GM18858 (cell line): ENCODE data around the gene APOE.
"Not testable (repeated sequence)": the region's sequence is repeated elsewhere in the genome, so short reads cannot be mapped to it uniquely, and the experiment has no call there.

Experiments
- ATAC-seq: cut with Tn5 transposase; IDR thresholded peaks from one replicate; pipeline ENCODE4 v1.9.1; 2021; ENCODE audit not compliant: unreplicated experiment

APOE gene

DNA sequence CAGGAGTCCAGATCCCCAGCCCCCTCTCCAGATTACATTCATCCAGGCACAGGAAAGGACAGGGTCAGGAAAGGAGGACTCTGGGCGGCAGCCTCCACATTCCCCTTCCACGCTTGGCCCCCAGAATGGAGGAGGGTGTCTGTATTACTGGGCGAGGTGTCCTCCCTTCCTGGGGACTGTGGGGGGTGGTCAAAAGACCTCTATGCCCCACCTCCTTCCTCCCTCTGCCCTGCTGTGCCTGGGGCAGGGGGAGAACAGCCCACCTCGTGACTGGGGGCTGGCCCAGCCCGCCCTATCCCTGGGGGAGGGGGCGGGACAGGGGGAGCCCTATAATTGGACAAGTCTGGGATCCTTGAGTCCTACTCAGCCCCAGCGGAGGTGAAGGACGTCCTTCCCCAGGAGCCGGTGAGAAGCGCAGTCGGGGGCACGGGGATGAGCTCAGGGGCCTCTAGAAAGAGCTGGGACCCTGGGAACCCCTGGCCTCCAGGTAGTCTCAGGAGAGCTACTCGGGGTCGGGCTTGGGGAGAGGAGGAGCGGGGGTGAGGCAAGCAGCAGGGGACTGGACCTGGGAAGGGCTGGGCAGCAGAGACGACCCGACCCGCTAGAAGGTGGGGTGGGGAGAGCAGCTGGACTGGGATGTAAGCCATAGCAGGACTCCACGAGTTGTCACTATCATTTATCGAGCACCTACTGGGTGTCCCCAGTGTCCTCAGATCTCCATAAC, at the start of gene APOE:
Gene APOE (plus strand): TSS at position 360 of the 724 bp plus-strand sequence. CDS start 829 bp downstream, outside the sequence.
- ATAC-seq = no peak

DNA sequence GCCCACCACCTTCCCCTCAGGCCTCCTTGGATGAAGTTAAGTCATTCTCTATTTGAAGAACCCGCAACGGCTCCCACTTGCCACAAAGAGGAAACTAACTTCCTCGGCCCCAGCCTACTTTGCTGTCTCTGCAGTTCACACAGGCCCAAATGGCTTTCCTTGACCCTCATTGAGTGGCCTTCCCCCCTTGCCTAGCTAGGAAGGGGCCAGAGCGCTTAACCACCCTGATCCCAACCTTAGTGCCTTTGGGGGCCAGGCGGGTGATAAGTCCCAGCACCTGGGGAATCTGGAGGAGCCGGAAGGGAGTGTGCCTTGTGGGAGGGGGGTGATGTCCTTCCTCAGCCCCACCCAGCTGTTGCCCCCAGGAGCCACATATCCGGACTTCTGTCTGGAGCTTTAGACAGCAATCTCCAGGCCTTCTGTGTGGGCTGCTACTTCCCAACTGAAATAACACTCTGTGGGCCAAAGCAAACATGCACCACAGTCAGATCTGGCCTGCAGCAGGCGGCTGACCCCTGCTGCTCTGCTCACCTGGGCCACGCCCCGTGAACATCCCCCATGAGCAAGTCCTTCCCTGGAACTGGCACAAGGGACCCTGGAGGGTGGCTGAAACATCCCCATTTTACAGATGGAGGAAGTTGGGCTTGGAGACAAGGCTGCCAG, 49.0 kb upstream of the APOE start:
- no peak for ATAC-seq

DNA sequence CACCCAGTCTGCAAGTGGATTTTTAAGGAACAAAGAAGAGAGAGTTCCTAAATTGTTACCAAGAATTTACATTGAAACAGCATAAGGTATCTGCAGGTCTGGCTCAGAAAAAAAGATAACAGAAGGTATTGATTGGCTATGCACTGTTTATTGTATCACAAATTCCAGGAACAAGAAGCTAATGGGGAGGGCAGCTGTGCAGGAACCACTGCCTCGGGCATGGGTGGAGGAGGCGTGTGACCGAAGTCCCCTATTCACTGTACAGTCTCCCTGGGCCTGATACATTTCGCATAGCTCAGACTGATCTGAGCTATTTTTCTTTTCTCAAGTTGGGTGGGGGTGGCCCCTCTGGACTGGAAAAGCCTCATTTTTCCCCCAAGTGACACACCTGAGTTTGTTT, 47.8 kb upstream of the APOE start:
- no peak for ATAC-seq

DNA sequence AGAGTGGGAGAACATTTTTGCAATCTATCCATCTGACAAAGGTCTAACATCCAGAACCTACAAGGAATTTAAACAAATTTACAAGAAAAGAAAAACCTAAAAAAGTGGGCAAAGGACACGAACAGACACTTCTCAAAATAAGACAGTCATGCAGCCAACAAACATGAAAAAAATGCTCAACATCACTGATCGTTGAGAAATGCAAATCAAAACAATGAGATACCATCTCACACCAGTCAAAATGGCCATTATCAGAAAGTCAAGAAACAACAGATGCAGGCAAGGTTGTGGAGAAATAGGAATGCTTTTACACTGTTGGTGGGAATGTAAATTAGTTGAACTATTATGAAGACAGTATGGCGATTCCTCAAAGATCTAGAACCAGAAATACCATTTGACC, 44.0 kb upstream of the APOE start:
- ATAC-seq = not testable (repeated sequence)

DNA sequence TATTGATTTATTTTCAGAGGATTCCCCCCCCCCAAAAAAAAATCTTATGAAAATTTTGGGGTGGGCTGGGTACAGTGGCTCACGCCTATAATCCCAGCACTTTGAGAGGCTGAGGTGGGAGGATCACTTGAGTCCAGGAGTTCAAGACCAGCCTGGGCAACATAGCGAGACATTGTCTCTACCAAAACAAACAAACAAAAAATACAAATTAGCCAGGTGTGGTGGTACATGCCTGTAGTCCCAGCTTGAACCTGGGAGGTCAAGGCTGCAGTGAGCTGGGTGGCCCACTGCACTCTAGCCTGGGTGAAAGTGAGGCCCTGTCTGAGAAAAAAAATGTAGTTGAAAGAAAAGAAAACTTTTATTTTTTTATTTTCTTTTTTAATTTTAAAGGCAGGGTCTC, 41.6 kb upstream of the APOE start:
- no peak for ATAC-seq

DNA sequence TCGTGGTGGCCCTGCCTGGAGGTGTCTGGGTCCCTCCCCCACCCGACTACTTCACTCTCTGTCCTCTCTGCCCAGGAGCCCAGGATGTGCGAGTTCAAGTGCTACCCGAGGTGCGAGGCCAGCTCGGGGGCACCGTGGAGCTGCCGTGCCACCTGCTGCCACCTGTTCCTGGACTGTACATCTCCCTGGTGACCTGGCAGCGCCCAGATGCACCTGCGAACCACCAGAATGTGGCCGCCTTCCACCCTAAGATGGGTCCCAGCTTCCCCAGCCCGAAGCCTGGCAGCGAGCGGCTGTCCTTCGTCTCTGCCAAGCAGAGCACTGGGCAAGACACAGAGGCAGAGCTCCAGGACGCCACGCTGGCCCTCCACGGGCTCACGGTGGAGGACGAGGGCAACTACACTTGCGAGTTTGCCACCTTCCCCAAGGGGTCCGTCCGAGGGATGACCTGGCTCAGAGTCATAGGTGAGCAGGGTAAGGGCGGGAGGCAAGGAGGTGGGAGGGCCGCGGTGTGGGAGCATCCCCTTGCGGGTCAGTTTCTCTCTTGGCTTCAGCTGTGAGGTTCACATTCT, 40.3 kb upstream of the APOE start:
- ATAC-seq = no peak

DNA sequence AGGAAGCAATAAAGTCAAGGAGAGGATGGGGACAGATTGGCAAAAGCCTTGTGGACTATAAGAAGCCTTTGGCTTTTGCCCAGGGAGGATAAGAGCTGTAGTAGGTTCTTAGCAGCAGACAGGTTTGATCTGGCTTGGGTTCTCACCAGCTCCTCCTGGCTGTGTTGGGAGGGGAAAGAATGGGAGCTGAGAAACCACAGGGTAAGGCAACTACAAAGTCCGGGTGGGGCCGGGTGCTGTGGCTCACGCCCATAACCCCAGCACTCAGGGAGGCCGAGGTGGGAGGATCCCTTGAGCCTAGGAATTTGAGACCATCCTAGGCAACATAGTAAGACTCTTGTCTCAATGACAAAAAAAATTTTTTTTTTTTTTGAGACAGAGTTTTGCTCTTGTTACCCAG, 38.9 kb upstream of the APOE start:
- ATAC-seq = no peak

DNA sequence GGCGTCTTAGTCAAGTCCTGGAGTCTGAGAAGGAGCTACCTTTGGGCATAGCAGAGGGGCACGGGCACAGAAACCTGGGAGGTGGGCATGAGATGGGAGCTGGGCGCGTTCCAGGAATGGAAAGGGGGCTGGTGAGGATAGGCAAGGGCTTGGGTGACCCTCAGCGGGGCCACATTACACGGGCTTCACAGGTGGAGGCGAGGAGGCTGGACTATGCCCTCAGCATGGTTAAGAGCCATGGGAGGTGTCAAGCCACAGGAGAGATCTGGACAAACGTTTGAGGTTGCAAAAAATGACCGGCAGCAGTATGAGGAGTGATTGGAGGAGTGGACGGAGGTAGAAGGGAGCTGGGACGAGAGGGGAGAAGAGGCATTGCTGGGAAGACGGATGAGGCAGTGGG, 38.0 kb upstream of the APOE start:
- ATAC-seq = no peak

DNA sequence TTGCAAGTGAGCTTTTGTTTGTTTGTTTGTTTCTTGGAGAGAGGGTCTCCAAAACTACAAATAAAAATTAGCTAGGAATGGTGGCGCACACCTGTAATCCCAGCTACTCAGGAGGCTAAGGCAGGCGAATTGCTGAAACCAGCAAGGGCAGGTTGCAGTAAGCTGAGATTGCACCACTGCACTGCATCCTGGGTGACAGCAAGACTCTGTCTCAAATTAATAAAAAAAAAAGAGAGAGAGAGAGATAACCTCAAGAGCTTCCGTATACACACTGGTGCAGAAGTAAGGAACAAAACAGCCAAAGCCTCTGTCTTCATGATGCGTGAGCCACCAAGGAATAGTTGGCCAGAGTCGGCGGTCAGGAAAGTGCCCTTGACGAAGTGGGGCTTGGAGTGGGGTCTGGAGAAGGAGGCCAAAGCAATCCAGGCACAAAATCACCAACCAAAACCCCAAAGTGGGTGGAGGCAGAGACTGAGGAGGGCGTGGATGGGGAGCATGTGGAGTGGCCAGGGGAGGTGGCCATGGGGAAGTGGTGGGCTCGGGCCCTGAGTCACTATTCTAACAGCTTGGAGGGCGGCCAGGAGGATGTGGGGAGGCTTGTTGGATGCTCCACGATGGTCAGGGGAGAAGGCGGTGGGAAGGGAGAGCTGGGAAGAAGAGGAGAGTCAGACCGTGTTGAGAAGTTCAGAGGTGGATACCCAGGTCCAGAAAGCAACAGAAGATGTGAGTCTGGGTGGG, 35.7 kb upstream of the APOE start:
- no peak for ATAC-seq

DNA sequence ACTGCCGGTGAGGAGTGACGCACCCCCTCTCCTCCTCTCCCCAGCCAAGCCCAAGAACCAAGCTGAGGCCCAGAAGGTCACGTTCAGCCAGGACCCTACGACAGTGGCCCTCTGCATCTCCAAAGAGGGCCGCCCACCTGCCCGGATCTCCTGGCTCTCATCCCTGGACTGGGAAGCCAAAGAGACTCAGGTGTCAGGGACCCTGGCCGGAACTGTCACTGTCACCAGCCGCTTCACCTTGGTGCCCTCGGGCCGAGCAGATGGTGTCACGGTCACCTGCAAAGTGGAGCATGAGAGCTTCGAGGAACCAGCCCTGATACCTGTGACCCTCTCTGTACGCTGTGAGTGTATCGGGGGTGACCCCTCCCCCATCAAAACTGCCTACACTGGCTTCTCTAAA, 33.8 kb upstream of the APOE start:
- ATAC-seq = no peak

DNA sequence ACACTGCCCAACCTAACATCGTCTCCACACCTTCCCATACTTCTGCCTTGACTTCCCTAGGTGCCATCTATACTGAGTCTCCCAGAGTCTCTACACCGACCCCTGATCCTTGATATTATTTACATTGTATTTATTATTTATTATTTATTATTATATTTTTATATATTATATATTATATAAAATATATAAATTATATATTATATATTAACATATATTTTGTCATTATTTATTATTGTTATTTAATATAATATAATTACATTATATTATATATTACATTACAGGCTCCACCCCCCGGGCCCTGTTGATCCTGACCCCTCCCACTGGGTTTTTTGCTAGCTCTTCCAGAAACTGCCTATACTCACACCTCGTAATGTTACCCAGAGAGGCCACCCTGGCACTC, 32.9 kb upstream of the APOE start:
- no peak for ATAC-seq

DNA sequence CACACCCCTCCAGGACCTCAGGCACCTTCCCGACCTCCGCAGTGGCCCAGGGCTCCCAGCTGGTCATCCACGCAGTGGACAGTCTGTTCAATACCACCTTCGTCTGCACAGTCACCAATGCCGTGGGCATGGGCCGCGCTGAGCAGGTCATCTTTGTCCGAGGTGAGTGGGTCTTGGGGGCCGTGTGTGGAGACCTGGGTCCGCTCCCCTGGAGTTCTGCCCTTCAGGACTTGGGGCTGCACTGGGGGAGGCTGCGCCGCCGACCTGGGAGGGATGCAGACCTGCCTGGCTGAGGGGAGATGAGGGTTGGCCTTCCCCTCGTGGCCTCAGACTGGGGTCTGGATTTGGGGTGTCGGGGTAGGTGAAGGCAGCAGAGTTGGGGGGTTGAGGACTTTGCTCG, 31.3 kb upstream of the APOE start:
- ATAC-seq = no peak

DNA sequence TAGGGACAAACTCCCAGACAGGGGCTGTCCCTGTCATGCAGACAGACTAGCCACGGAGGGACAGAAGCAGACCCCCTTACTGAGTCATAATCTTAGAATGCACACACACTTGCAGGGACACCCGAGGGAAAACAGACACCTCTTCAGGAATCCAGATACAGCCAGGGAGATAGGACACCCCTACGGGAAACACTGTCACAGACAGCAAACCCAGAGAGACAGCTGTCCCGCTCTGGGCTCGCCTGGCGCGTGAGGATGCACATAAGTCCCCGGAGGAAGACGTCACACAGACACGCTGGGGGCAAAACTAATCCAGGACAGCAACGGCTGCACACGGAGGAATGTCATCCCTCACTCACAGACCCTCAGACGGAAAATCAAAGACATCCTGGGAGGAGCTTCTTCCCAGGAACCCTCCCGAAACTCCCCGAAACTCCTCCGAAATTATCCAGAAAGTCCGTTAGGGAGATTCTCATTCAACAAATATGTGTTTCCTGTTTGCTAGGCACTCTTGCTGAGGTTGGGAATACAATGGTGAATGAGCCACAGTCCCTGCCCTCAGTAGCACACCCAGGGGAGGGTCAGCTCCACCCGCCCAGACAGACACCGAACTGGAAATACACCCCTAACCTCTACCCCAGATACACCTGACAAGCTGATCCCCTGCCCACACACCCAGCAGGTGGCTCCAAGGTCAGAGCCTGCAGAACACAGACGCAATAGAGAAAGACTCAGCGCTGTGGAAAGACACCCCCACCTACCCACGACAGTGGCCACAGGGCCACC, 29.7 kb upstream of the APOE start:
- no peak for ATAC-seq

DNA sequence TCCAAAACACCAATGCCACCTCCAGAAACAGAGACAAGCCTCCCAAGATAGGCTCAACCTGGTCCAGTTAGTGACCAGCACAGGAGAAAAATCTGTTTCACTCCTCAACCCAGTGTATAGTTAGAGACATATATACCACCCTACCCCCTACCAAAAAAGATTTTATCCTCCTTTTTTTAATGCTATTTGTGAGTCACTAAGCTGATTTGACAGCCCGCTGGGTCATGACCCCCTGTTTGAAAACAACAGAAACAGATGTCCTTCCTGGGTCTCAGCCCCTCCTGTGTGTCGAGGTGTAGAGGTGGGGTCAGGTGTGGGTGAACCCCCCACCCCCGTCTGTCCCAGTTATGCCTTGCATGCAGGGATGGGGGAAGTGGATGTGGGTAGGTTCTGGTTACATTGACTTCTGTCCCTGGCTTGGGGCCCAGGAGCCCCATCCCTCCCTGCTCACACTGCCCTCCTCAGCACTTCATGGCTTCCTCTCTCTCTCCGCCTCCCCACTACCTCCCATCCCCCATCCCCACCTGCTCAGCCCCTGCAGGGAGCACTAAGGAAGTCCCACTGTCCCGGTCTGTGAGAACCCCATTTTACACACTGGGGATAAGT, 28.6 kb upstream of the APOE start:
- no peak for ATAC-seq

DNA sequence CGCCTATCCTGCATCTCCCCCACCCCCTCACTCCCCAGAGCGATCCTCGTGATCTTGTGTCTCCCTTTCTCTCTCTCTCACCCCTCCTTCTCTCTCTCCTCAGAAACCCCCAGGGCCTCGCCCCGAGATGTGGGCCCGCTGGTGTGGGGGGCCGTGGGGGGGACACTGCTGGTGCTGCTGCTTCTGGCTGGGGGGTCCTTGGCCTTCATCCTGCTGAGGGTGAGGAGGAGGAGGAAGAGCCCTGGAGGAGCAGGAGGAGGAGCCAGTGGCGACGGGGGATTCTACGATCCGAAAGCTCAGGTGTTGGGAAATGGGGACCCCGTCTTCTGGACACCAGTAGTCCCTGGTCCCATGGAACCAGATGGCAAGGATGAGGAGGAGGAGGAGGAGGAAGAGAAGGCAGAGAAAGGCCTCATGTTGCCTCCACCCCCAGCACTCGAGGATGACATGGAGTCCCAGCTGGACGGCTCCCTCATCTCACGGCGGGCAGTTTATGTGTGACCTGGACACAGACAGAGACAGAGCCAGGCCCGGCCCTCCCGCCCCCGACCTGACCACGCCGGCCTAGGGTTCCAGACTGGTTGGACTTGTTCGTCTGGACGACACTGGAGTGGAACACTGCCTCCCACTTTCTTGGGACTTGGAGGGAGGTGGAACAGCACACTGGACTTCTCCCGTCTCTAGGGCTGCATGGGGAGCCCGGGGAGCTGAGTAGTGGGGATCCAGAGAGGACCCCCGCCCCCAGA, 27.3 kb upstream of the APOE start:
- ATAC-seq = no peak

DNA sequence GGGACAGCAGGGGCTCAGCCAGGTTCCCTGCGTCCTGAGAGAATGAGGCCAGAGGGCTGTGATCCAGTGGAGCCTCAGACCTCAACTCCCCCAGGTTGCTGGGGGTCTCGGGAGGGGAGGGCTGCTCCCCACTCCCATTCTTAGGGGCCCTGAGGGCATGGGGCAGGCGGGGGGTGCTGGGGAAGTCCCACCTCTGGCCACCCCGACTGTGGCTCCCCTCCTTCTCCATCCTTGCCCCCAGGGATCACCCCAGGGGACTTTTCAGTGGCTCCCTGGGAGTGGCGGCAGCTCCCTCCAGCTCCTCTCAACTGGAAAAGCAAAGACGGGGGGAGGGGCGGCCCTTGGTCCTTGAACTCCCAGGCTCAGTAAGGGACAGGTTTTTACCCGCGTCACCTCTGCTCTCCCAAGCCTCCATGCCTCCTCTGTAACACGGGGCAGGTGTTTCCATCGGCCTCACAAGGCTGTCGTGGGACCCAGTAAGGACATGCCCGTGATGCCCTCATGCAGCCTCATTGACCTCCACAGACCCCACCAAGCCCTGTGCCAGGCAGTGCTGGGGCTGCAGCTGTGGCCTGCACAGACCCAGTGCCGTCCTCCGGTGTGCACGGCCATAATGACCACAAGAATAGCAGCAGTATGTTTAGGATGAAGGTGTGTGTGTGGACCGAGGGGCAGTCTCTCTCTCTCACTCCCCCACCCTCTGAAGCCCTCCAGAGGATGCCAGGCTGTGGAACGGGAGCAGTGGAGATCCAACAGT, 26.1 kb upstream of the APOE start:
- ATAC-seq = no peak

DNA sequence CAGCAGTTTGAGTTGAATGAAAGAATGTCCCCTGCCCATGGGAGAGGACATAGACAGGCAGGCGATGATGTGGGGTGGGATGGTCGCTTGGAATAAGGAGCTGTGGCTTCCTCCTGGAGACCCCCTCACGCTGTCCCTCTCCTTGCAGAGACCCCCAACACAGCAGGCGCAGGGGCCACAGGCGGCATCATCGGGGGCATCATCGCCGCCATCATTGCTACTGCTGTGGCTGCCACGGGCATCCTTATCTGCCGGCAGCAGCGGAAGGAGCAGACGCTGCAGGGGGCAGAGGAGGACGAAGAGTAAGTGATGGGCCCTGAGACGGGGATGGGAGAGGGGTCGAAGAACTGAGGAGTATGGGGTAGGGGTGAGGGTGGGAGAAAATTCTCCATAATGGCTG, 23.5 kb upstream of the APOE start:
- ATAC-seq = no peak

DNA sequence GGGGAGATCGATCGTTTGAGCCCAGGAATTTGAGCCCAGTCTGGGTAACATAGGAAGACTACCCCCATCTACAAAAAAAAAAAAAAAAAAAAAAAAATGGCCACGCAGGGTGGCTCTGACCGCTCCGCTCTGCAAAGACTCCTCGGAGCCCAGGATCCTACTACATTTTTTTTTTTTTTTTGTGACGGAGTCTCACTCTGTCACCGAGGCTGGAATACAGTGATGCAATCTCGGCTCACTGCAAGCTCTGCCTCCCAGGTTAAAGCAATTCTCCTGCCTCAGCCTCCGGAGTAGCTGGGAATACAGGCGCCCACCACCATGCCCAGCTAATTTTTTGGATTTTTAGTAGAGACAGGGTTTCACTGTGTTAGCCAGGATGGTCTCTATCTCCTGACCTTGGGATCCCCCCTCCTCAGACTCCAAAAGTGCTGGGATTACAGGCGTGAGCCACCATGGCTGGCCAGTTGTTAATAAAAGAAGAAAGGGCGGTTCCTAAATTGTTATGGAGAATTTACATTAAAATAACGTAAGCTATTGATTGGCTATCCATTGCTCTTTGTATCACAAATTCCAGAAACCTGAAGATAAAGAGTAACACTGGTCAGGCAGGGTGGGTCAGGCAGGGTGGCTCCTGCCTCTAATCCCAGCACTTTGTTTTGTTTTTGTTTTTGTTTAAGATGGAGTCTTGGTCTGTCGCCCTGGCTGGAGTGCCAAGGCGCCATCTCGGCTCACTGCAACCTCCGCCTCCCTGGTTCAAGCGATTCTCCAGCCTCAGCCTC, 22.8 kb upstream of the APOE start:
- not testable (repeated sequence) for ATAC-seq
